ENCODE results near the gene ZMYND15. TPM values are rescaled to one million over a fixed set of nuclear protein-coding genes. Genes with fewer than 3 reads are reported as not detected.

ZMYND15 gene
- total RNA-seq, 1 experiment from 2014 or later, result 0.17 TPM

DNA sequence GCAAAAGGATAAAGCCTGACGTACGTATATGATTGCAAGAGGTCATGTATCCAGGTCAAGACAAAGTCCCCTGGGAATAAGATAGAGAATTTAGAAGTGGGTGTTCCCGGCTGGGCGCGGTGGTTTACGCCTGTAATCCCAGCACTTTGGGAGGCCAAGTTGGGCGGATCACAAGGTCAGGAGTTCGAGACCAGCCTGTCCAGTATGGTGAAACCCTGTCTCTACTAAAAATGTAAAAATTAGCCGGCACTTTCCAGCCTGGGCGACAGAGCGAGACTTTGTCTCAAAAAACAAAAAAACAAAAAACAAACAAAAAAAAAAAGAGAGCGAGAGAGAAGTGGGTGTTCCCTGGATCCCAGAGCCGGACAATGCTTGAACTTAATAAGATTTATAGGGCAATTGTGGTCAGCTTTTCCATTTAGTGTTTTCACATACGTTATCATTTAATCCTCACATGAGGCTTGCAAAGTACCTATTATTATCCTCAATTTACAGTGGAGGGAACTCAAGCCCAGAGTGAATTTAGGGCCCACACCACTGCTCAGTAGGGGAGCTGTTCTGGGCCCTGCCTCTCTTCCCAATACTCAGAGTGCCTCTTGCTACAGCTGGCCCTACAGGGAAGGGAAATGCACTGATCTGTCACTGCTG, 48.6 kb downstream of the ZMYND15 start:
- CTCF ChIA-PET, result no interaction called here
- Histone ChIP-seq H3K27ac (ENCODE audit: low read depth, low read length, poor library complexity, severe bottlenecking) (peak overlapping the region; percentile 89), H3K36me3 (ENCODE audit: insufficient read depth, low read length, poor library complexity, severe bottlenecking) (no peaks in the 10 kb centered on the region), H3K4me3 (ENCODE audit: low read depth, low read length, poor library complexity, severe bottlenecking) (peak overlapping the region; percentile 84), H3K4me1 (ENCODE audit: insufficient read depth, low read length, poor library complexity, severe bottlenecking) (peaks cover 36% of the 10 kb centered on the region), H3K27me3 (replicated peaks; ENCODE audit: insufficient read depth, low read depth, low read length, poor library complexity) (no peaks in the 10 kb centered on the region), H3K9me3 (ENCODE audit: low read depth, low read length, poor library complexity, severe bottlenecking) (no peaks in the 10 kb centered on the region)
- POLR2A ChIA-PET (ENCODE audit: low non-redundant PET), result no interaction called here
- BruUV-seq (replicated peaks), result no TSS peak
- DNase-seq (ENCODE audit: low spot score), result peak; percentile 27
- TF ChIP-seq, protein P1, sequence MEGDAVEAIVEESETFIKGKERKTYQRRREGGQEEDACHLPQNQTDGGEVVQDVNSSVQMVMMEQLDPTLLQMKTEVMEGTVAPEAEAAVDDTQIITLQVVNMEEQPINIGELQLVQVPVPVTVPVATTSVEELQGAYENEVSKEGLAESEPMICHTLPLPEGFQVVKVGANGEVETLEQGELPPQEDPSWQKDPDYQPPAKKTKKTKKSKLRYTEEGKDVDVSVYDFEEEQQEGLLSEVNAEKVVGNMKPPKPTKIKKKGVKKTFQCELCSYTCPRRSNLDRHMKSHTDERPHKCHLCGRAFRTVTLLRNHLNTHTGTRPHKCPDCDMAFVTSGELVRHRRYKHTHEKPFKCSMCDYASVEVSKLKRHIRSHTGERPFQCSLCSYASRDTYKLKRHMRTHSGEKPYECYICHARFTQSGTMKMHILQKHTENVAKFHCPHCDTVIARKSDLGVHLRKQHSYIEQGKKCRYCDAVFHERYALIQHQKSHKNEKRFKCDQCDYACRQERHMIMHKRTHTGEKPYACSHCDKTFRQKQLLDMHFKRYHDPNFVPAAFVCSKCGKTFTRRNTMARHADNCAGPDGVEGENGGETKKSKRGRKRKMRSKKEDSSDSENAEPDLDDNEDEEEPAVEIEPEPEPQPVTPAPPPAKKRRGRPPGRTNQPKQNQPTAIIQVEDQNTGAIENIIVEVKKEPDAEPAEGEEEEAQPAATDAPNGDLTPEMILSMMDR (conservative IDR thresholded peaks at IDR 0.05; ENCODE audit: low read depth, low read length), result no peak
- TF ChIP-seq EZH2 (IDR thresholded peaks at IDR 0.05; ENCODE audit: borderline replicate concordance, low read depth, low read length, poor library complexity, severe bottlenecking), result no peak
- intact Hi-C loops (cut with micrococcal nuclease; ENCODE audit: unreplicated experiment), result no loop called here

DNA sequence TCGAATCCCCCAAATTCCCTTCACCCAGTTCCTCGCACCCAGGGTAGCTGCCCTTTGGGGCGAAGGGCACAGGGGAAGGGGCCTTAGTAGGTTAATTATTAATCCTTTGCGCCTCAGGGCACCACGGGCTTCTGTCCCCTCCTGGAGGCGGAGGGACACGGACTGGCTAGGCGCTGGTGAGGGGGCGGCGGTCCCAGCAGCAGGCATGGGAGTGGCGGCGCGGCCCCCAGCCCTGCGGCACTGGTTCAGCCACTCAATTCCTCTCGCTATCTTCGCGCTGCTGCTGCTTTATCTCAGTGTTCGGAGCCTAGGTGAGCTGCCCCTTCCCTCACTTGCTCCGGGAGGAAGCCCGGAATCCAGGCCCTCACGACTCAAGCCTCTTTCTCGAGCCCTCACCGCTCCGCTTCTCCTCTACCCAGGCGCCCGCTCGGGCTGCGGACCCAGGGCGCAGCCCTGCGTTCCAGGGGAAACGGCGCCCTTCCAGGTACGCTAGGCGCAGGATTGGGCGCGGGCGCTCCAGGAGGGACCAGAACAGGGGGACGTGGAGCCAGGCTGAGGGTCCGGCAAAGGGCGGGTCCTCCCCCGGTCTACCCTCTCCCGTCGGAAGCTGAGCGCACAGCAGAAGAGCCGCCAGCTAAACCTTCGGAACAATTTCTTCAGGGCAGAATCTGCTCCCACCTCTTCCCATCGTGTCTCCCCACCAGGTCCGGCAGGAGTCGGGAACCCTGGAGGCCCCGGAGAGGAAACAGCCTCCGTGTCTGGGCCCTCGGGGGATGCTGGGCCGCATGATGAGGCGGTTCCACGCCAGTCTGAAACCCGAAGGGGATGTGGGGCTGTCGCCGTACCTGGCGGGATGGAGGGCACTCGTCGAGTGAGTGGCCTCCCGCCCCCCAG, 49.4 kb downstream of the ZMYND15 start, which contains the start of gene GLTPD2:
GLTPD2 (plus strand) TSS at position 158 of the 894 bp plus-strand sequence; CDS start at position 206, 48 bp downstream.
- Histone ChIP-seq H3K27me3 (replicated peaks; ENCODE audit: insufficient read depth, low read depth, low read length, poor library complexity) (no peaks in the 10 kb centered on the region), H3K36me3 (ENCODE audit: insufficient read depth, low read length, poor library complexity, severe bottlenecking) (no peaks in the 10 kb centered on the region), H3K4me1 (ENCODE audit: insufficient read depth, low read length, poor library complexity, severe bottlenecking) (peaks cover 36% of the 10 kb centered on the region), H3K27ac (ENCODE audit: low read depth, low read length, poor library complexity, severe bottlenecking) (peak within 1 kb of the TSS; percentile 89), H3K9me3 (ENCODE audit: low read depth, low read length, poor library complexity, severe bottlenecking) (no peaks in the 10 kb centered on the region), H3K4me3 (ENCODE audit: low read depth, low read length, poor library complexity, severe bottlenecking) (peak within 1 kb of the TSS; percentile 84)
- no TSS peak for BruUV-seq (replicated peaks)
- no peak for DNase-seq (ENCODE audit: low spot score)
- POLR2A ChIA-PET (ENCODE audit: low non-redundant PET), result no interaction called here
- intact Hi-C loops (cut with micrococcal nuclease; ENCODE audit: unreplicated experiment), result no loop called here
- CTCF ChIA-PET, result interaction anchor here (1.3 to 1.5 kb wide), 3 partner anchors 58 to 79 kb away, joined by 3 to 7 read pairs (median 5); partner anchors contain the start of genes ARRB2 and MED11
- TF ChIP-seq EZH2 (IDR thresholded peaks at IDR 0.05; ENCODE audit: borderline replicate concordance, low read depth, low read length, poor library complexity, severe bottlenecking), result no peak
- TF ChIP-seq, protein P1 (conservative IDR thresholded peaks at IDR 0.05; ENCODE audit: low read depth, low read length), result no peak

DNA sequence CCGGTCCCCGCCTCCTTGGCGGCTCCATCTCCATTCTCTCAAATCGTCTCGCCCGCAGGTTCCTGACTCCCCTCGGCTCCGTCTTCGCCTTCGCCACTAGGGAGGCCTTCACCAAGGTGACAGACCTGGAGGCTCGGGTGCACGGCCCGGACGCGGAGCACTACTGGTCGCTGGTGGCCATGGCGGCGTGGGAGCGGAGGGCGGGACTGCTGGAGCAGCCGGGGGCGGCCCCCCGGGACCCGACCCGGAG, 50.0 kb downstream of the ZMYND15 start:
- TF ChIP-seq, protein P1 (conservative IDR thresholded peaks at IDR 0.05; ENCODE audit: low read depth, low read length), result no peak
- no peak for TF ChIP-seq EZH2 (IDR thresholded peaks at IDR 0.05; ENCODE audit: borderline replicate concordance, low read depth, low read length, poor library complexity, severe bottlenecking)
- Histone ChIP-seq H3K27me3 (replicated peaks; ENCODE audit: insufficient read depth, low read depth, low read length, poor library complexity) (no peaks in the 10 kb centered on the region), H3K4me1 (ENCODE audit: insufficient read depth, low read length, poor library complexity, severe bottlenecking) (peaks cover 36% of the 10 kb centered on the region), H3K4me3 (ENCODE audit: low read depth, low read length, poor library complexity, severe bottlenecking) (peak overlapping the region; percentile 84), H3K36me3 (ENCODE audit: insufficient read depth, low read length, poor library complexity, severe bottlenecking) (no peaks in the 10 kb centered on the region), H3K27ac (ENCODE audit: low read depth, low read length, poor library complexity, severe bottlenecking) (peak overlapping the region; percentile 89), H3K9me3 (ENCODE audit: low read depth, low read length, poor library complexity, severe bottlenecking) (no peaks in the 10 kb centered on the region)
- POLR2A ChIA-PET (ENCODE audit: low non-redundant PET), result no interaction called here
- no TSS peak for BruUV-seq (replicated peaks)
- no peak for DNase-seq (ENCODE audit: low spot score)
- CTCF ChIA-PET, result interaction anchor here (1.3 to 1.5 kb wide), 3 partner anchors 58 to 79 kb away, joined by 3 to 7 read pairs (median 5); partner anchors contain the start of genes ARRB2 and MED11
- intact Hi-C loops (cut with micrococcal nuclease; ENCODE audit: unreplicated experiment), result no loop called here

Measured in A673 (cell line).